GM23338 (cell line): ENCODE data around the gene ZNF382. TPM values are rescaled to one million over a fixed set of nuclear protein-coding genes. Genes with fewer than 3 reads are reported as not detected.

Source experiments
- ATAC-seq: fragments of 200-7000 bp; cut with Tn5 transposase; 3 replicates; pipeline ENCODE4 v1.9.1; 2020
- DNase-seq: peaks from one replicate; pipeline ENCODE4 v3.0.0-alpha.2; 2015; ENCODE audit warnings: low spot score
- H2AFZ ChIP-seq: fragments of 200-600 bp; sonication (generic); 2 replicates; pipeline ENCODE4 v1.8.0; 2016; ENCODE audit warnings: antibody characterized with exemption, mild to moderate bottlenecking, moderate library complexity
- H3F3A ChIP-seq: fragments of 200-600 bp; sonication (generic); replicated peaks from 2 replicates; pipeline ENCODE4 v1.8.0; 2017; ENCODE audit warnings: antibody characterized with exemption, mixed run types, low read depth
- H3K27ac ChIP-seq: fragments of 200-600 bp; sonication (generic); 2 replicates; pipeline ENCODE4 v1.6.1; 2016; ENCODE audit warnings: low read depth
- H3K27me3 ChIP-seq: fragments of 200-600 bp; sonication (generic); 2 replicates; pipeline ENCODE4 v1.8.0; 2016; ENCODE audit warnings: mild to moderate bottlenecking, mixed run types, moderate library complexity; ENCODE audit not compliant: insufficient read depth
- H3K36me3 ChIP-seq: fragments of 200-600 bp; sonication (generic); 2 replicates; pipeline ENCODE4 v1.8.0; 2016; ENCODE audit warnings: mild to moderate bottlenecking; ENCODE audit not compliant: insufficient read depth
- H3K4me1 ChIP-seq: fragments of 200-600 bp; sonication (generic); 2 replicates; pipeline ENCODE4 v1.8.0; 2016; ENCODE audit warnings: mild to moderate bottlenecking, moderate library complexity; ENCODE audit not compliant: insufficient read depth
- H3K4me2 ChIP-seq: fragments of 200-600 bp; sonication (generic); 2 replicates; pipeline ENCODE4 v1.7.1; 2017; ENCODE audit warnings: mixed run types
- H3K4me3 ChIP-seq: fragments of 200-600 bp; sonication (generic); 2 replicates; pipeline ENCODE4 v1.6.1; 2016; ENCODE audit warnings: mixed run types
- H3K79me2 ChIP-seq: fragments of 200-600 bp; sonication (generic); replicated peaks from 2 replicates; pipeline ENCODE4 v1.8.0; 2017; ENCODE audit warnings: mild to moderate bottlenecking; ENCODE audit not compliant: insufficient read depth
- H3K9me2 ChIP-seq: fragments of 200-600 bp; sonication (generic); 2 replicates; pipeline ENCODE4 v1.8.0; 2017; ENCODE audit not compliant: insufficient read depth
- H4K20me1 ChIP-seq: fragments of 200-600 bp; sonication (generic); replicated peaks from 2 replicates; pipeline ENCODE4 v1.8.0; 2017; ENCODE audit warnings: mild to moderate bottlenecking; ENCODE audit not compliant: insufficient read depth
- H3K27ac Mint-ChIP-seq: 2 replicates; pipeline ENCODE4 v1.8.0; 2020; ENCODE audit warnings: inconsistent platforms, mild to moderate bottlenecking, moderate library complexity, mixed read lengths
- H3K27me3 Mint-ChIP-seq: 3 replicates; pipeline ENCODE4 v1.8.0; 2022; ENCODE audit warnings: low read depth, mild to moderate bottlenecking, moderate library complexity, mixed read lengths, inconsistent platforms; ENCODE audit not compliant: insufficient read depth, poor library complexity
- H3K36me3 Mint-ChIP-seq: 3 replicates; pipeline ENCODE4 v1.8.0; 2021; ENCODE audit warnings: low read depth, mild to moderate bottlenecking, inconsistent platforms, moderate library complexity, mixed read lengths
- H3K4me1 Mint-ChIP-seq: 3 replicates; pipeline ENCODE4 v1.8.0; 2020; ENCODE audit warnings: mild to moderate bottlenecking, inconsistent platforms, mixed read lengths
- H3K4me3 Mint-ChIP-seq: 3 replicates; pipeline ENCODE4 v1.8.0; 2021; ENCODE audit warnings: moderate library complexity, mild to moderate bottlenecking, inconsistent platforms, mixed read lengths
- H3K9me3 Mint-ChIP-seq: 3 replicates; pipeline ENCODE4 v1.8.0; 2020; ENCODE audit warnings: moderate library complexity, mild to moderate bottlenecking, inconsistent platforms, mixed read lengths
- CREB1 ChIP-seq: fragments of 250-450 bp; sonication (Bioruptor Pico); IDR thresholded peaks from 2 replicates; pipeline ENCODE4 v1.5.0; 2020; ENCODE audit warnings: low read depth, mild to moderate bottlenecking, moderate library complexity
- ETS1 ChIP-seq: IDR thresholded peaks from 2 replicates; pipeline ENCODE4 v1.6.1; 2016; ENCODE audit warnings: antibody characterized with exemption
- EZH2 ChIP-seq: fragments of 200-600 bp; sonication (generic); IDR thresholded peaks from one replicate; pipeline ENCODE4 v1.8.0; 2017; ENCODE audit warnings: antibody characterized with exemption, mild to moderate bottlenecking, low read depth; ENCODE audit not compliant: unreplicated experiment
- EZH2phosphoT487 ChIP-seq: fragments of 200-600 bp; sonication (generic); IDR thresholded peaks from one replicate; pipeline ENCODE4 v1.8.1; 2018; ENCODE audit warnings: antibody characterized with exemption; ENCODE audit not compliant: unreplicated experiment
- JUNB ChIP-seq: IDR thresholded peaks from one replicate; pipeline ENCODE4 v1.6.1; 2016; ENCODE audit warnings: antibody characterized with exemption; ENCODE audit not compliant: unreplicated experiment
- NANOG ChIP-seq: IDR thresholded peaks from 2 replicates; pipeline ENCODE4 v1.6.1; 2016; ENCODE audit warnings: antibody characterized with exemption, borderline replicate concordance
- POLR2AphosphoS5 ChIP-seq: IDR thresholded peaks from 2 replicates; pipeline ENCODE4 v1.6.1; 2016; ENCODE audit warnings: antibody characterized with exemption, low read depth
- STAT1 ChIP-seq: IDR thresholded peaks from one replicate; pipeline ENCODE4 v1.6.1; 2016; ENCODE audit warnings: antibody characterized with exemption; ENCODE audit not compliant: unreplicated experiment
- ZNF114 ChIP-seq: fragments of 250-450 bp; sonication (Bioruptor Pico); IDR thresholded peaks from 2 replicates; pipeline ENCODE4 v1.5.0; 2020; ENCODE audit warnings: mild to moderate bottlenecking, moderate library complexity
- ZNF331 ChIP-seq: fragments of 250-450 bp; sonication (Bioruptor Pico); IDR thresholded peaks from 2 replicates; pipeline ENCODE4 v1.5.0; 2020; ENCODE audit warnings: low read depth, mild to moderate bottlenecking, moderate library complexity
- polyA plus RNA-seq: library from polyadenylated mRNA; unstranded; fragments of >200 nt; fragmentation: Nextera tagmentation; extraction: Ambion mirVana; gene quantifications from 2 replicates; pipeline ENCODE4 v1.2.1, GENCODE V29; 2016
- total RNA-seq: library from RNA; depleted of rRNA; stranded (reverse); fragments of >200 nt; shearing (Covaris generic); gene quantifications from 2 replicates; pipeline ENCODE4 v1.2.3, GENCODE V29; 2014
- TF ChIP-seq, protein P1 (sequence below), 2 experiments: fragments of 200-600 bp in 1 of 2; sonication (generic) in 1 of 2; conservative IDR thresholded peaks; 2 replicates each; pipeline versions ENCODE4 v1.5.1 to v1.6.1; 2016 to 2017; ENCODE audit warnings: antibody characterized with exemption in 2 of 2, low read depth in 2 of 2, mild to moderate bottlenecking in 2 of 2, moderate library complexity in 1 of 2
- TF ChIP-seq, protein P2 (sequence below): fragments of 250-450 bp; sonication (Bioruptor Pico); IDR thresholded peaks from 2 replicates; pipeline ENCODE4 v1.5.0; 2020; ENCODE audit warnings: mild to moderate bottlenecking, moderate library complexity

Gene ZNF382
- total and polyA plus RNA-seq, 2 experiments from 2014 or later, result 3.8 to 11.5 TPM

GRCh38 chr19:36674201-36674600 lies 69.1 kb downstream of the ZNF382 start:
- no peak overlapping the region for H3K4me3 ChIP-seq
- no peaks in the 10 kb centered on the region; the same call in 1 of the 2 replicates for H3K9me2 ChIP-seq
- H3K36me3 ChIP-seq, result peaks cover 12% of the 10 kb centered on the region; the same call in 1 of the 2 replicates
- no peak for DNase-seq
- no peak overlapping the region for H3K4me2 ChIP-seq
- Mint-ChIP-seq H3K27ac (no peak overlapping the region), H3K4me3 (no peak overlapping the region), H3K9me3 (peaks cover 27% of the 10 kb centered on the region), H3K4me1 (no peaks in the 10 kb centered on the region), H3K27me3 (peaks cover 1% of the 10 kb centered on the region), H3K36me3 (peaks cover 49% of the 10 kb centered on the region)
- no peaks in the 10 kb centered on the region for H3K27me3 ChIP-seq
- H3K79me2 ChIP-seq, result peaks cover 35% of the 10 kb centered on the region
- peaks cover 13% of the 10 kb centered on the region for H4K20me1 ChIP-seq
- TF ChIP-seq EZH2phosphoT487, result no peak
- no peak for TF ChIP-seq EZH2
- no peak for TF ChIP-seq ETS1
- no peak for TF ChIP-seq ZNF114 (CRISPR knock-in tag)
- TF ChIP-seq NANOG, result no peak
- ATAC-seq, result no peak
- H2AFZ ChIP-seq, result no peak overlapping the region
- H3K27ac ChIP-seq, result no peak overlapping the region
- H3F3A ChIP-seq, result no peaks in the 10 kb centered on the region
- H3K4me1 ChIP-seq, result no peaks in the 10 kb centered on the region

DNA sequence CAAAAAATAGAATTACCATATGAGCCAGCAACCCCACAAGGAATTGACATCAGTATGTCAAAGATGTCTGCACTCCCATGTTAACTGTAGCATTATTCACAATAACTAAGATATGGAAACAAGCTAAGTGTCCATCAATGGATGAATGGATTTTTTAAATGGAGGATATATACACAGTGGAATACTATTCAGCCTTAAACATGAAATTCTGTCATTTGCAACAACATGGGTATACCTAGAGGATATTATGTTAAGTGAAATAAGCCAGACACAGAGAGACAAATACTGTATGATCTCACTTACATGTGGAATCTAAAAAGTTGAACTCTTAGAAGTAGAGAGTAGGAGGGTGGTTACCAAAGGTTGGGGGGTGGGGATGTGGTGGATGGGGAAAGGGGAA lies 74.3 kb downstream of the ZNF382 start:
- ATAC-seq (no peak), DNase-seq (no peak)
- peaks cover 18% of the 10 kb centered on the region; the same call in 1 of the 2 replicates for H3K36me3 ChIP-seq
- no peaks in the 10 kb centered on the region for H3K27me3 ChIP-seq
- Mint-ChIP-seq H3K4me1 (no peaks in the 10 kb centered on the region), H3K9me3 (peaks cover 13% of the 10 kb centered on the region), H3K36me3 (peaks cover 55% of the 10 kb centered on the region), H3K27me3 (peaks cover 1% of the 10 kb centered on the region), H3K27ac (no peak overlapping the region), H3K4me3 (no peak overlapping the region)
- 0 out of 2 replicates have a peak, but pooled peaks cover 4% of the 10 kb centered on the region for H3K79me2 ChIP-seq
- no peaks in the 10 kb centered on the region for H3F3A ChIP-seq
- H3K4me3 ChIP-seq, result no peak overlapping the region
- peaks cover 7% of the 10 kb centered on the region for H4K20me1 ChIP-seq
- H2AFZ ChIP-seq, result no peak overlapping the region
- H3K4me2 ChIP-seq, result no peak overlapping the region
- H3K9me2 ChIP-seq, result no peaks in the 10 kb centered on the region
- no peaks in the 10 kb centered on the region for H3K4me1 ChIP-seq
- no peak overlapping the region for H3K27ac ChIP-seq
- TF ChIP-seq EZH2phosphoT487, result no peak
- no peak for TF ChIP-seq CREB1
- TF ChIP-seq POLR2AphosphoS5, result no peak
- TF ChIP-seq JUNB, result no peak
- TF ChIP-seq, protein P1, sequence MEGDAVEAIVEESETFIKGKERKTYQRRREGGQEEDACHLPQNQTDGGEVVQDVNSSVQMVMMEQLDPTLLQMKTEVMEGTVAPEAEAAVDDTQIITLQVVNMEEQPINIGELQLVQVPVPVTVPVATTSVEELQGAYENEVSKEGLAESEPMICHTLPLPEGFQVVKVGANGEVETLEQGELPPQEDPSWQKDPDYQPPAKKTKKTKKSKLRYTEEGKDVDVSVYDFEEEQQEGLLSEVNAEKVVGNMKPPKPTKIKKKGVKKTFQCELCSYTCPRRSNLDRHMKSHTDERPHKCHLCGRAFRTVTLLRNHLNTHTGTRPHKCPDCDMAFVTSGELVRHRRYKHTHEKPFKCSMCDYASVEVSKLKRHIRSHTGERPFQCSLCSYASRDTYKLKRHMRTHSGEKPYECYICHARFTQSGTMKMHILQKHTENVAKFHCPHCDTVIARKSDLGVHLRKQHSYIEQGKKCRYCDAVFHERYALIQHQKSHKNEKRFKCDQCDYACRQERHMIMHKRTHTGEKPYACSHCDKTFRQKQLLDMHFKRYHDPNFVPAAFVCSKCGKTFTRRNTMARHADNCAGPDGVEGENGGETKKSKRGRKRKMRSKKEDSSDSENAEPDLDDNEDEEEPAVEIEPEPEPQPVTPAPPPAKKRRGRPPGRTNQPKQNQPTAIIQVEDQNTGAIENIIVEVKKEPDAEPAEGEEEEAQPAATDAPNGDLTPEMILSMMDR (conservative IDR thresholded peaks at IDR 0.05; ENCODE audit: low read depth in 2 of 2), result no peak
- TF ChIP-seq ZNF331 (CRISPR knock-in tag), result no peak
- TF ChIP-seq ETS1, result no peak
- TF ChIP-seq ZNF114 (CRISPR knock-in tag), result no peak
- no peak for TF ChIP-seq EZH2
- TF ChIP-seq, protein P2, sequence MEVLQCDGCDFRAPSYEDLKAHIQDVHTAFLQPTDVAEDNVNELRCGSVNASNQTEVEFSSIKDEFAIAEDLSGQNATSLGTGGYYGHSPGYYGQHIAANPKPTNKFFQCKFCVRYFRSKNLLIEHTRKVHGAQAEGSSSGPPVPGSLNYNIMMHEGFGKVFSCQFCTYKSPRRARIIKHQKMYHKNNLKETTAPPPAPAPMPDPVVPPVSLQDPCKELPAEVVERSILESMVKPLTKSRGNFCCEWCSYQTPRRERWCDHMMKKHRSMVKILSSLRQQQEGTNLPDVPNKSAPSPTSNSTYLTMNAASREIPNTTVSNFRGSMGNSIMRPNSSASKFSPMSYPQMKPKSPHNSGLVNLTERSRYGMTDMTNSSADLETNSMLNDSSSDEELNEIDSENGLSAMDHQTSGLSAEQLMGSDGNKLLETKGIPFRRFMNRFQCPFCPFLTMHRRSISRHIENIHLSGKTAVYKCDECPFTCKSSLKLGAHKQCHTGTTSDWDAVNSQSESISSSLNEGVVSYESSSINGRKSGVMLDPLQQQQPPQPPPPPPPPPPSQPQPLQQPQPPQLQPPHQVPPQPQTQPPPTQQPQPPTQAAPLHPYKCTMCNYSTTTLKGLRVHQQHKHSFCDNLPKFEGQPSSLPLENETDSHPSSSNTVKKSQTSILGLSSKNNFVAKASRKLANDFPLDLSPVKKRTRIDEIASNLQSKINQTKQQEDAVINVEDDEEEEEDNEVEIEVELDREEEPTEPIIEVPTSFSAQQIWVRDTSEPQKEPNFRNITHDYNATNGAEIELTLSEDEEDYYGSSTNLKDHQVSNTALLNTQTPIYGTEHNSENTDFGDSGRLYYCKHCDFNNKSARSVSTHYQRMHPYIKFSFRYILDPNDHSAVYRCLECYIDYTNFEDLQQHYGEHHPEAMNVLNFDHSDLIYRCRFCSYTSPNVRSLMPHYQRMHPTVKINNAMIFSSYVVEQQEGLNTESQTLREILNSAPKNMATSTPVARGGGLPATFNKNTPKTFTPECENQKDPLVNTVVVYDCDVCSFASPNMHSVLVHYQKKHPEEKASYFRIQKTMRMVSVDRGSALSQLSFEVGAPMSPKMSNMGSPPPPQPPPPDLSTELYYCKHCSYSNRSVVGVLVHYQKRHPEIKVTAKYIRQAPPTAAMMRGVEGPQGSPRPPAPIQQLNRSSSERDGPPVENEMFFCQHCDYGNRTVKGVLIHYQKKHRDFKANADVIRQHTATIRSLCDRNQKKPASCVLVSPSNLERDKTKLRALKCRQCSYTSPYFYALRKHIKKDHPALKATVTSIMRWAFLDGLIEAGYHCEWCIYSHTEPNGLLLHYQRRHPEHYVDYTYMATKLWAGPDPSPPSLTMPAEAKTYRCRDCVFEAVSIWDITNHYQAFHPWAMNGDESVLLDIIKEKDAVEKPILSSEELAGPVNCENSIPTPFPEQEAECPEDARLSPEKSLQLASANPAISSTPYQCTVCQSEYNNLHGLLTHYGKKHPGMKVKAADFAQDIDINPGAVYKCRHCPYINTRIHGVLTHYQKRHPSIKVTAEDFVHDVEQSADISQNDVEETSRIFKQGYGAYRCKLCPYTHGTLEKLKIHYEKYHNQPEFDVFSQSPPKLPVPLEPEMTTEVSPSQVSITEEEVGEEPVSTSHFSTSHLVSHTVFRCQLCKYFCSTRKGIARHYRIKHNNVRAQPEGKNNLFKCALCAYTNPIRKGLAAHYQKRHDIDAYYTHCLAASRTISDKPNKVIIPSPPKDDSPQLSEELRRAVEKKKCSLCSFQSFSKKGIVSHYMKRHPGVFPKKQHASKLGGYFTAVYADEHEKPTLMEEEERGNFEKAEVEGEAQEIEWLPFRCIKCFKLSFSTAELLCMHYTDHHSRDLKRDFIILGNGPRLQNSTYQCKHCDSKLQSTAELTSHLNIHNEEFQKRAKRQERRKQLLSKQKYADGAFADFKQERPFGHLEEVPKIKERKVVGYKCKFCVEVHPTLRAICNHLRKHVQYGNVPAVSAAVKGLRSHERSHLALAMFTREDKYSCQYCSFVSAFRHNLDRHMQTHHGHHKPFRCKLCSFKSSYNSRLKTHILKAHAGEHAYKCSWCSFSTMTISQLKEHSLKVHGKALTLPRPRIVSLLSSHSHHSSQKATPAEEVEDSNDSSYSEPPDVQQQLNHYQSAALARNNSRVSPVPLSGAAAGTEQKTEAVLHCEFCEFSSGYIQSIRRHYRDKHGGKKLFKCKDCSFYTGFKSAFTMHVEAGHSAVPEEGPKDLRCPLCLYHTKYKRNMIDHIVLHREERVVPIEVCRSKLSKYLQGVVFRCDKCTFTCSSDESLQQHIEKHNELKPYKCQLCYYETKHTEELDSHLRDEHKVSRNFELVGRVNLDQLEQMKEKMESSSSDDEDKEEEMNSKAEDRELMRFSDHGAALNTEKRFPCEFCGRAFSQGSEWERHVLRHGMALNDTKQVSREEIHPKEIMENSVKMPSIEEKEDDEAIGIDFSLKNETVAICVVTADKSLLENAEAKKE (CRISPR knock-in tag), result no peak
- TF ChIP-seq STAT1, result no peak
- TF ChIP-seq NANOG, result no peak
